GM10266 (cell line): ENCODE measurements around the gene RASGEF1B.

ENCODE experiments used
- DNase-seq: peaks from one replicate; pipeline ENCODE4 v3.0.0; 2012; ENCODE audit errors: extremely low spot score
- TF ChIP-seq, protein P1 (sequence below): IDR thresholded peaks from 2 replicates; pipeline ENCODE4 v1.5.1; 2012; ENCODE audit warnings: mild to moderate bottlenecking, low read depth; ENCODE audit not compliant: control insufficient read depth, insufficient read depth; ENCODE audit errors: missing control alignments

Gene RASGEF1B

DNA sequence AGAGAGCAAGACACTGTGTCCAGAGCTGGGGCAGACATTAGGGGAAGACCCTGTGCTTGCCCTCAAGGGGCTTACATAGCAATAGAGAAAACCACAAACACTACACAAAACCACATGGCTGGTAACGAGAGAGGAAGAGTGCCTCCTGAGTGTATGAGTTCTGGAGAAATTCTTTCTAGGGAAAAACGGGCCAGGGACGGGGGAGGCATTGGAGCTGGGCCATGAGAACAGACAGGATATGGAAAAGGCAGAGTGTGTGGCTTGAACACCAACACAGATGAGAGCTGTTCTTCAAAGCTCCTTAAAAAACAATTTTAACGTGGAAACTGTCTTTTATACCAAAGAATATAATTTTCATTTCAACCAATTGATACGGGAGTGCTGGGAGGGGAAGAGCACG is 42.7 kb downstream of the RASGEF1B start:
- no peak for DNase-seq
- TF ChIP-seq, protein P1, sequence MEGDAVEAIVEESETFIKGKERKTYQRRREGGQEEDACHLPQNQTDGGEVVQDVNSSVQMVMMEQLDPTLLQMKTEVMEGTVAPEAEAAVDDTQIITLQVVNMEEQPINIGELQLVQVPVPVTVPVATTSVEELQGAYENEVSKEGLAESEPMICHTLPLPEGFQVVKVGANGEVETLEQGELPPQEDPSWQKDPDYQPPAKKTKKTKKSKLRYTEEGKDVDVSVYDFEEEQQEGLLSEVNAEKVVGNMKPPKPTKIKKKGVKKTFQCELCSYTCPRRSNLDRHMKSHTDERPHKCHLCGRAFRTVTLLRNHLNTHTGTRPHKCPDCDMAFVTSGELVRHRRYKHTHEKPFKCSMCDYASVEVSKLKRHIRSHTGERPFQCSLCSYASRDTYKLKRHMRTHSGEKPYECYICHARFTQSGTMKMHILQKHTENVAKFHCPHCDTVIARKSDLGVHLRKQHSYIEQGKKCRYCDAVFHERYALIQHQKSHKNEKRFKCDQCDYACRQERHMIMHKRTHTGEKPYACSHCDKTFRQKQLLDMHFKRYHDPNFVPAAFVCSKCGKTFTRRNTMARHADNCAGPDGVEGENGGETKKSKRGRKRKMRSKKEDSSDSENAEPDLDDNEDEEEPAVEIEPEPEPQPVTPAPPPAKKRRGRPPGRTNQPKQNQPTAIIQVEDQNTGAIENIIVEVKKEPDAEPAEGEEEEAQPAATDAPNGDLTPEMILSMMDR = no peak

- DNase-seq = no peak
- TF ChIP-seq, protein P1 = no peak
These were observed 43.7 kb downstream of the RASGEF1B start for GRCh38 chr4:81428002-81428401.

DNA sequence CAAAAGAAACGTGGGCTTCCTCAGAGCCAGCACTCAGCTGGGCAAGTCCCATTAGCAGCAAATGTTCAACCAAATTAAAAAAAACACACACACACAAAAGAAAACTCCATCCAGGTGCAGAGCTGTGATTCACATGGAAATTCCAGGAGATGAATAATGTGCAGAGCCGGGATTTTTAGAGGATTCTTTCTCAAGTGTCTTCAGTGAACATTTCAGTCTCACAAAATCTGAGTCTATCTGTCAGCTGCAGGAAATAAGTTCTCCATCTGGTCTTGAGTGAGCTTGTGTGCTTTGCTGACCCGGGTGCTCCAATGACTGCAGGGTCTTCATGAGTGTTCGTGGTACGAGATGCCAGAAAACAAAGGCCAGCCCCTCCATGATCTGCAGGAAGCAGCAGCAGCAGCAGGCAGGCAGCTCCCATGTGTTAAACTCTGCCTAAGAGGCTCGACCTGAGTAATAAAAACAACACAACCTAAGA is 44.3 kb downstream of the RASGEF1B start:
- DNase-seq = no peak
- TF ChIP-seq, protein P1 = no peak

DNA sequence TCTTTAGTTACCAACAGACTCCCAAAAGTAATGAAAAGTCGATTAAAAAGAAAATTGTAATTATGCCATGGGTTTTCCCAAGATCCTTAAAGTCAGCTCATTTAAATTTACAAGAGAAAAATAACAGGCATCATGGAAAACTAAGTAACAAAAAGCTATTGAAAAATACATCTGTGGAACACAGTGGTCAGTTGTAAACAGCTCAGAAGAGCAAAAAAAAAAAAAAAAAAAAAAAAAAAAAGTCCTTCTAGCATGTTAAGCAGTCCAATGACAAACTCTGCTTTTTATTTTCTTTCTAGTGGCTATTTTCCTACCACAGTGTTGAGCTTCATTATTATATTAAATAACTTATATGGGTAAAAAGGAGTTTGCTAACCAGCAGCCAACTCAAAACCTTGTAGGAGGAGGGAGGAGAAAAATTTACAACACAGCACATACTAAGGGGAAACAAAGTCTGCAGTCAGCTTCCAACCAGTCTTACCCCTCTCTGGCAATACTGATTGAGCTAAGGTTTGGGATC is 44.9 kb downstream of the RASGEF1B start:
- no peak for DNase-seq
- TF ChIP-seq, protein P1 = no peak

- TF ChIP-seq, protein P1 = no peak
These were observed 46.6 kb downstream of the RASGEF1B start for GRCh38 chr4:81424816-81425755.

DNA sequence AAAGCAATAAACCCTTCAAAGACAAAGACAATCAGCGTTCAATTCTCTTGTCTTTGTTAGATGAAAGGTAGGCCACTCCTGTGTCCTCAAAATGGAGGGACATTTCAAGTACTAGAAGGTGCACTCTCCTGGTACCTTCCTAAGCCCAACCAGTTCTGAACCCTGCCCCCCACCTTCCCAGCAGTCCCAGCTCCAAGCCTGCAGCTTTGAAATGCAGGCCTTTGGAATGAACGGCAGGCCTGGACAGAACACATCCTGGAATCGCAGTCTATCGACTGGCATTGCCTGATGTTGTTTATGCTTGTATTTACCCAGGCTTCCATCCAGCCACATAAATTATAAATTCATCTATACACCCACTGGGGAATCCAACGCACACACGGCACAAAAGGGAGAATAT is 47.4 kb downstream of the RASGEF1B start:
- no peak for DNase-seq
- TF ChIP-seq, protein P1 = no peak

More at GRCh38 chr4:81424816-81425755, 46.6 kb downstream of the RASGEF1B start:
- no peak for DNase-seq

- TF ChIP-seq, protein P1 = no peak
- DNase-seq = no peak
These were observed 49.1 kb downstream of the RASGEF1B start for GRCh38 chr4:81422595-81422994.
